ENCODE results near the gene RO60. TPM values are rescaled to one million over a fixed set of nuclear protein-coding genes. Genes with fewer than 3 reads are reported as not detected.

RO60 gene
- total RNA-seq, 1 experiment from 2014 or later: 37.9 TPM

GRCh38 chr1:193070386-193070753, 11.0 kb downstream of the RO60 start:
- Histone ChIP-seq H3K9me3 (ENCODE audit: low read length) (no peaks in the 10 kb centered on the region), H3K9me2 (replicated peaks; ENCODE audit: low read length) (no peaks in the 10 kb centered on the region), H3K27ac (ENCODE audit: low read length) (no peak overlapping the region), H3K9ac (ENCODE audit: low read length) (no peak overlapping the region), H3K36me3 (ENCODE audit: low read depth, low read length) (peaks cover 3% of the 10 kb centered on the region; the same call in 1 of the 2 replicates), H3K4me1 (ENCODE audit: insufficient read depth, low read length) (no peaks in the 10 kb centered on the region), H3F3A (ENCODE audit: low read length, unreplicated experiment) (no peaks in the 10 kb centered on the region), H4K20me1 (ENCODE audit: low read length) (no peaks in the 10 kb centered on the region), H3K79me2 (ENCODE audit: low read length) (peaks cover 30% of the 10 kb centered on the region), H3K4me2 (ENCODE audit: low read length) (no peak overlapping the region), H3K4me3 (ENCODE audit: low read length) (no peak overlapping the region), H2AFZ (ENCODE audit: low read length) (no peak overlapping the region), H3K27me3 (ENCODE audit: low read length) (no peaks in the 10 kb centered on the region)
- TF ChIP-seq CTCF (conservative IDR thresholded peaks at IDR 0.05; ENCODE audit: low read depth, low read length): no peak; the same call in 1 of the 2 replicates
- TF ChIP-seq EZH2 (IDR thresholded peaks at IDR 0.05; ENCODE audit: low read length, unreplicated experiment): no peak
- TF ChIP-seq EZH2phosphoT487 (IDR thresholded peaks at IDR 0.05; ENCODE audit: borderline replicate concordance, low read length): no peak
- no peak for DNase-seq
- intact Hi-C loops (cut with micrococcal nuclease): no loop called here
- POLR2A ChIA-PET (ENCODE audit: unreplicated experiment): no interaction called here
- no TSS peak for BruUV-seq (replicated peaks)
- ATAC-seq: no peak
- CTCF ChIA-PET: no interaction called here

- H3K4me3 ChIP-seq (ENCODE audit: low read length): no peak overlapping the region
- H3K27me3 ChIP-seq (ENCODE audit: low read length): no peaks in the 10 kb centered on the region
- no peak overlapping the region for H3K4me2 ChIP-seq (ENCODE audit: low read length)
- H3K9me3 ChIP-seq (ENCODE audit: low read length): no peaks in the 10 kb centered on the region
- intact Hi-C loops (cut with micrococcal nuclease): no loop called here
- BruUV-seq (replicated peaks): no TSS peak
- H3K4me1 ChIP-seq (ENCODE audit: insufficient read depth, low read length): no peaks in the 10 kb centered on the region
- POLR2A ChIA-PET (ENCODE audit: unreplicated experiment): no interaction called here
- no peaks in the 10 kb centered on the region for H3F3A ChIP-seq (ENCODE audit: low read length, unreplicated experiment)
- DNase-seq: no peak
- CTCF ChIA-PET: no interaction called here
- no peak overlapping the region for H3K27ac ChIP-seq (ENCODE audit: low read length)
- peaks cover 24% of the 10 kb centered on the region for H3K79me2 ChIP-seq (ENCODE audit: low read length)
- TF ChIP-seq EZH2 (IDR thresholded peaks at IDR 0.05; ENCODE audit: low read length, unreplicated experiment) (no peak), EZH2phosphoT487 (IDR thresholded peaks at IDR 0.05; ENCODE audit: borderline replicate concordance, low read length) (no peak), CTCF (conservative IDR thresholded peaks at IDR 0.05; ENCODE audit: low read depth, low read length) (no peak)
- ATAC-seq: no peak
- no peak overlapping the region for H3K9ac ChIP-seq (ENCODE audit: low read length)
- H3K36me3 ChIP-seq (ENCODE audit: low read depth, low read length): peaks cover 3% of the 10 kb centered on the region; the same call in 1 of the 2 replicates
- H2AFZ ChIP-seq (ENCODE audit: low read length): no peak overlapping the region
- H4K20me1 ChIP-seq (ENCODE audit: low read length): no peaks in the 10 kb centered on the region
- H3K9me2 ChIP-seq (replicated peaks; ENCODE audit: low read length): no peaks in the 10 kb centered on the region
These were observed 11.5 kb downstream of the RO60 start for GRCh38 chr1:193070942-193071341.

GRCh38 chr1:193077991-193078390, 18.6 kb downstream of the RO60 start:
- Histone ChIP-seq H3K79me2 (ENCODE audit: low read length) (no peaks in the 10 kb centered on the region), H3K27ac (ENCODE audit: low read length) (no peak overlapping the region), H3K9me2 (replicated peaks; ENCODE audit: low read length) (no peaks in the 10 kb centered on the region), H3K9me3 (ENCODE audit: low read length) (no peaks in the 10 kb centered on the region), H3K27me3 (ENCODE audit: low read length) (no peaks in the 10 kb centered on the region), H4K20me1 (ENCODE audit: low read length) (no peaks in the 10 kb centered on the region), H3K4me1 (ENCODE audit: insufficient read depth, low read length) (no peaks in the 10 kb centered on the region), H3K9ac (ENCODE audit: low read length) (no peak overlapping the region), H3F3A (ENCODE audit: low read length, unreplicated experiment) (no peaks in the 10 kb centered on the region), H3K4me2 (ENCODE audit: low read length) (no peak overlapping the region), H2AFZ (ENCODE audit: low read length) (no peak overlapping the region), H3K4me3 (ENCODE audit: low read length) (no peak overlapping the region), H3K36me3 (ENCODE audit: low read depth, low read length) (peaks cover 21% of the 10 kb centered on the region)
- CTCF ChIA-PET: no interaction called here
- ATAC-seq (no peak), DNase-seq (no peak)
- TF ChIP-seq EZH2 (IDR thresholded peaks at IDR 0.05; ENCODE audit: low read length, unreplicated experiment) (no peak), EZH2phosphoT487 (IDR thresholded peaks at IDR 0.05; ENCODE audit: borderline replicate concordance, low read length) (no peak), CTCF (conservative IDR thresholded peaks at IDR 0.05; ENCODE audit: low read depth, low read length) (no peak)
- intact Hi-C loops (cut with micrococcal nuclease): no loop called here
- BruUV-seq (replicated peaks): no TSS peak
- POLR2A ChIA-PET (ENCODE audit: unreplicated experiment): no interaction called here
